Measurements from ENCODE around the gene RAB3C.

The RAB3C gene

DNA sequence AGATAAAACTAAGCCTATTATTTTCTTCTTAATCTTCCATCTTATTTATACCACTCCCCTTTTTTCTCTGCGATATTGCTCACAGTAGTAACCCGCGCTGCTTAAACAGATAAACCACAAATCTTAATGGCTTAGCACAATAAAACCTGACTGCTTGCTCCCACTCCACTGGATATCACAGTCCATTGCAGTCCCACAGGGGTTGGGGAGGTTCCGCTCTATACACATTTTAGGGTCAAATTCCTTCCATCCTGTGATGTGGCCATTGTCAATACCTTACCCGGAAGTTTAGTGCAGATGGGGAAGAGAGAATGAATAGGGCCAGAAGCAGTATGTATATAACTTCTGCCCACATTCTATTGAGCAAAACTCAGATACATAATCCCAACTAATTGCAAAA, 193.7 kb downstream of the RAB3C start:
- DNase-seq (ENCODE audit: low read depth) = no peak
- TF ChIP-seq, protein P1, sequence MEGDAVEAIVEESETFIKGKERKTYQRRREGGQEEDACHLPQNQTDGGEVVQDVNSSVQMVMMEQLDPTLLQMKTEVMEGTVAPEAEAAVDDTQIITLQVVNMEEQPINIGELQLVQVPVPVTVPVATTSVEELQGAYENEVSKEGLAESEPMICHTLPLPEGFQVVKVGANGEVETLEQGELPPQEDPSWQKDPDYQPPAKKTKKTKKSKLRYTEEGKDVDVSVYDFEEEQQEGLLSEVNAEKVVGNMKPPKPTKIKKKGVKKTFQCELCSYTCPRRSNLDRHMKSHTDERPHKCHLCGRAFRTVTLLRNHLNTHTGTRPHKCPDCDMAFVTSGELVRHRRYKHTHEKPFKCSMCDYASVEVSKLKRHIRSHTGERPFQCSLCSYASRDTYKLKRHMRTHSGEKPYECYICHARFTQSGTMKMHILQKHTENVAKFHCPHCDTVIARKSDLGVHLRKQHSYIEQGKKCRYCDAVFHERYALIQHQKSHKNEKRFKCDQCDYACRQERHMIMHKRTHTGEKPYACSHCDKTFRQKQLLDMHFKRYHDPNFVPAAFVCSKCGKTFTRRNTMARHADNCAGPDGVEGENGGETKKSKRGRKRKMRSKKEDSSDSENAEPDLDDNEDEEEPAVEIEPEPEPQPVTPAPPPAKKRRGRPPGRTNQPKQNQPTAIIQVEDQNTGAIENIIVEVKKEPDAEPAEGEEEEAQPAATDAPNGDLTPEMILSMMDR (IDR thresholded peaks at IDR 0.05; ENCODE audit: control insufficient read depth, extremely low read depth, insufficient read depth) = no peak
- no peak overlapping the region for H3K4me3 ChIP-seq (ENCODE audit: low read depth, low read length)

DNA sequence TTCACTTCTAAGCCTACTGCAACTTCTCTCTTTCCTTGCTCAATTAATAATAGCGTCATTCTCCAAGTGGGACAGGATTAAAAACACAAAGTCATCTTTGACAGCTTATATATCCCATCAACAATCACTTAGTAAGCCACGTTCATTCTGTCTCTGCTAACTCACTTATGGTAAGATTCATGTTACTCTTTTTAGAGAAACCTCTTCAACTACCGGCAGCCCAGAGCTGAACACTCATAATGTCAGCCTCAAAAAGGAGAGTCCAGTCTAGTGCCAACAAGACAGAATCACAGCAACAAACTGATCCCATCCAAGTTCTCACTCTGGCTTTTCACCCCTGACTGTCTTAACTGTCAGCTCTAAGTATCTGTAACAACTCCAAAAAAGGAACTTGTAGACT, 196.0 kb downstream of the RAB3C start:
- H3K4me3 ChIP-seq (ENCODE audit: low read depth, low read length) = no peak overlapping the region
- no peak for DNase-seq (ENCODE audit: low read depth)
- TF ChIP-seq, protein P1 (IDR thresholded peaks at IDR 0.05; ENCODE audit: control insufficient read depth, extremely low read depth, insufficient read depth) = no peak

DNA sequence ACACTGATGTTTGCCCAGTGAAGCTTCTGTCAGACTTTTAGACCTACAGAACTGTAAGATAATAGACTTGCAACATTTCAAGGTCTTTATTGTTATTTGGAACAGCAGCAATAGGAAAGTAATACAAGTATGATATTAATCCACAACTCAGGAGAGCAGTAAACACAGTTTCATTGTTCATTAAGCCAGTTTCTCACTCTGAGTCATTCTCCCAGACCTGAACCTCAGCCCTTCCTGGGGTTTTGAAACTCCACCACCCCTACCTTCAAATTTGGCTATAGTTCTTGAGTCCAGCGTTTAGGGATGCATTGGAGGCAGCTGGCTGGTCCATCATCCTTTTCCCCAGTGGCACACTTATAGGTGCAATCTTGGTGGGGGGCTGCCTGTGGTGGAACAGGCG, 203.2 kb downstream of the RAB3C start:
- DNase-seq (ENCODE audit: low read depth) = no peak
- H3K4me3 ChIP-seq (ENCODE audit: low read depth, low read length) = no peak overlapping the region
- TF ChIP-seq, protein P1 (IDR thresholded peaks at IDR 0.05; ENCODE audit: control insufficient read depth, extremely low read depth, insufficient read depth) = no peak

DNA sequence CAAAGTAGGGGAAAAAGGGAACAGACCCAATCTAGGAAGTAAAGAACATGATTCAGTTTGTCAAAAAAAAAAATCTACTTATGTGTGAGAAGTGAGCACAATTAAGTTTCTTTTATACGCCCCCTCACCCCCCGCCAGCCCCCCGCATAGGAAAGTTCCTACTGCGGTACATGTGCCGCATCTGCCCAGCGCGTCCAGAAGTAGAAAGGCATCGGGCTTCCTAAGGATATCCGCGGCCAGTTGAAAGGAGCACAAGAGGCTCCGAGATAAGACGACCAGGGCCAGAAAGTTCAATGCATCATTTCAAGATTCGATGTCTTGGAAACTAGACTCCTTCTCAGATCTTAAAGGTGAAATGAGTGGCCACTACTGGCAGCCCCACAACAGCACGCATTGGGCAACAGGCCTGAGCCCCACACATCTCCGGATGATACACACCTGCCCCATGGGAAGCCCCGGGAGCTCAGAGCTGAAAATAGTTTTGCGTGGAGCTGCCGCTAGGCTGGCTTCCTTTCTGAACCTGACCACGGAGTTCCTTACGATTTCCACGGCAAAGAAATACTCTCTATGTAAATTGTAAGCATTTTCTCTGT, 203.9 kb downstream of the RAB3C start:
- no peak for DNase-seq (ENCODE audit: low read depth)
- TF ChIP-seq, protein P1 (IDR thresholded peaks at IDR 0.05; ENCODE audit: control insufficient read depth, extremely low read depth, insufficient read depth) = no peak
- no peak overlapping the region for H3K4me3 ChIP-seq (ENCODE audit: low read depth, low read length)

DNA sequence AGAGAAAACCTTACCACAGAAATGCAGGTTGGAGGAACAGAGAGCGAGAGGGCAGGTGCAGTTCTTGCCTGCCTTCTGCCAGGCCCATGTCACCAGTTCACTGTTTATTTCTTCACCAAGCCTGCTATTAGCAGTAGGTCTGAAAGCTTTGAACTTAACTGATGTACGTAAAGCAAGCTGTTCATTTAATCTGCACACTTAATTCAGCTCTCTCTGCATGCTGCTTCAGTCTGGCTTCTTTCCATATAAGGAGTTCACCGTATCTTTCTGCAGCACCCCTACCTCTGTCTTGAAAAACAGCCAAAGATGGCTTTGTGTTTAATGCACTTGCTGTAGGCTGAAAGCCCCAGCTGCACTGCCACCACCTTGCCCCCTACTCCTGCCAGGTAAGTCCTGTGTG, 205.1 kb downstream of the RAB3C start:
- DNase-seq (ENCODE audit: low read depth) = no peak
- TF ChIP-seq, protein P1 (IDR thresholded peaks at IDR 0.05; ENCODE audit: control insufficient read depth, extremely low read depth, insufficient read depth) = no peak
- H3K4me3 ChIP-seq (ENCODE audit: low read depth, low read length) = no peak overlapping the region

DNA sequence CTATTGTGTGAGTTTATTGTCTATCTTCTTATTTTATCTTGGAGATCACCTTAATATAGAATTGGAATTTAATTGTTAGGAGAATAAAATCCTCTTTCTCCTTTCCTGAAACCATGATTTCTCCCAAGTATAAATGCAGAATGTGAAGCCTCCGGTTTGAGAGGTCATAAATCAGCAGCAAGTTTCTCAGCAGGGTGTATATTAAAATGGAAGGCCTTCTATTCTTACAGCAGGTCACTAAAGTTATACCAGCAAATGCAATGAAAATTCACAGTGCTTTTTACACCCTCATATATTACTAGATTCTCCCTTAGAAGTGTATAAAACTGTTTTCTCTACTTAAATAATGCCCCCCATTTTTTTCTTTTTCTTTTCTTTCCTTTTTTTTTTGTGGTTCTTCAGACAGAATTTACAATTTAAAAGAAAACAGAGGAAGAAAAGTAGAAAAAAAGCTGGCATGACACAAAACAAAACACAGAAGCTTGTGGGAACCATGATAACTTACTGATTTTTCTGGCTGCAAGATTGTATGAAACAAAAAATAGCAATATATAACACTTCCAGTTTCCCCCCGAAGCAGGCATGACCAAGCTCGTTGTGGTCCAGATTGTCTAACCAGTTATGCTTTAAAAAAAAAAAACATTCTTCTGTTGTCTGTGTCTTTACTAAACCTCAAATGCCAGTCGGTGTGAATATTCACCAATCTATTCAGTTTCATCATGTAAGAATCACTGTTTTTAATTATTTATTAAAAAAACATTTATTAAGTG, 211.2 kb downstream of the RAB3C start:
- no peak for DNase-seq (ENCODE audit: low read depth)
- TF ChIP-seq, protein P1 (IDR thresholded peaks at IDR 0.05; ENCODE audit: control insufficient read depth, extremely low read depth, insufficient read depth) = no peak
- no peak overlapping the region for H3K4me3 ChIP-seq (ENCODE audit: low read depth, low read length)

All from LNCaP clone FGC (cell line).